Panc1 (cell line): ENCODE data around the gene AURKAIP1. TPM values are rescaled to one million over a fixed set of nuclear protein-coding genes. Genes with fewer than 3 reads are reported as not detected.

ENCODE experiments used
- ATAC-seq: fragments of 200-7000 bp; cut with Tn5 transposase; 2 replicates; pipeline ENCODE4 v1.9.1; 2020; ENCODE audit warnings: mild to moderate bottlenecking, moderate library complexity
- BruUV-seq: library from RNA; stranded (reverse); fragments of 400-500 nt; replicated peaks from 2 replicates; lab custom pipeline; 2021; lab: Mats Ljungman, UMichigan
- CTCF ChIA-PET: fragments of 300-600 bp; sonication (Branson Sonifier 250); formaldehyde crosslinking; loops from one replicate; lab custom pipeline; 2022; ENCODE audit warnings: antibody characterized with exemption; lab: Charles Lee
- POLR2A ChIA-PET: fragments of 300-600 bp; sonication (Branson Sonifier 250); formaldehyde crosslinking; loops from one replicate; lab custom pipeline; 2022; ENCODE audit warnings: antibody characterized with exemption; lab: Charles Lee
- DNase-seq: peaks from one replicate; pipeline ENCODE4 v3.0.0-alpha.2; 2010; ENCODE audit warnings: low read depth, low spot score
- H3K27ac ChIP-seq: 2 replicates; pipeline ENCODE4 v1.5.1; 2011; ENCODE audit warnings: mild to moderate bottlenecking, low read length, inconsistent platforms
- H3K27me3 ChIP-seq: fragments of 200-500 bp; sonication (Bioruptor generic); 2 replicates; pipeline ENCODE4 v1.6.0; 2014; ENCODE audit warnings: low read length, inconsistent platforms; ENCODE audit not compliant: control insufficient read depth, insufficient read depth
- H3K36me3 ChIP-seq: fragments of 200-500 bp; sonication (Bioruptor generic); 2 replicates; pipeline ENCODE4 v1.5.1; 2014; ENCODE audit warnings: inconsistent platforms, mild to moderate bottlenecking, low read length, moderate library complexity; ENCODE audit not compliant: control insufficient read depth, insufficient read depth
- H3K4me1 ChIP-seq: 2 replicates; pipeline ENCODE4 v1.5.1; 2011; ENCODE audit warnings: inconsistent platforms, mild to moderate bottlenecking, low read length, moderate library complexity; ENCODE audit not compliant: control insufficient read depth, insufficient read depth
- H3K4me3 ChIP-seq, 2 experiments: 2 replicates each; pipeline ENCODE4 v1.5.1; 2011 to 2012; ENCODE audit warnings: low read depth in 2 of 2, low read length in 2 of 2, mild to moderate bottlenecking in 2 of 2, inconsistent platforms in 1 of 2, moderate library complexity in 1 of 2
- H3K9me3 ChIP-seq: fragments of 200-500 bp; sonication (Bioruptor generic); 2 replicates; pipeline ENCODE4 v1.5.1; 2014; ENCODE audit warnings: low read depth, mild to moderate bottlenecking, inconsistent platforms, low read length, moderate library complexity; ENCODE audit not compliant: control insufficient read depth, insufficient read depth
- POLR2AphosphoS5 ChIP-seq: IDR thresholded peaks from 2 replicates; pipeline ENCODE4 v1.6.1; 2012; ENCODE audit warnings: mild to moderate bottlenecking, low read depth, low read length, moderate library complexity
- REST ChIP-seq, 2 experiments: IDR thresholded peaks; 2 replicates each; pipeline ENCODE4 v1.6.1; 2011 to 2012; ENCODE audit warnings: low read depth in 2 of 2, control low read depth in 1 of 2, low read length in 1 of 2, mild to moderate bottlenecking in 1 of 2, moderate library complexity in 1 of 2; ENCODE audit not compliant: insufficient read depth in 1 of 2
- SIN3A ChIP-seq: IDR thresholded peaks from 2 replicates; pipeline ENCODE4 v1.6.1; 2012; ENCODE audit warnings: low read depth, mild to moderate bottlenecking, low read length, moderate library complexity, borderline replicate concordance; ENCODE audit not compliant: insufficient read depth
- TCF7L2 ChIP-seq: IDR thresholded peaks from 2 replicates; pipeline ENCODE4 v1.6.1; 2011; ENCODE audit warnings: mild to moderate bottlenecking, low read depth, low read length, inconsistent platforms
- in situ Hi-C: cut with HindIII; loops from 2 replicates; pipeline ENCODE4 v1.10.0; 2016; ENCODE audit warnings: low sequenced_read_pairs, low pct_unique_long_range_greater_than_20kb
- intact Hi-C: fragments of 100-400 bp; cut with micrococcal nuclease; formaldehyde crosslinking; loops from one replicate; pipeline ENCODE4 v1.10.0; 2022; ENCODE audit not compliant: unreplicated experiment
- total RNA-seq: library from RNA; stranded (reverse); gene quantifications from one replicate; pipeline ENCODE4 v1.2.1, GENCODE V29; 2021; ENCODE audit not compliant: unreplicated experiment
- TF ChIP-seq, protein P1 (sequence below): fragments of 450-650 bp; IDR thresholded peaks from 2 replicates; pipeline ENCODE4 v1.5.1; 2017; ENCODE audit warnings: mild to moderate bottlenecking

The AURKAIP1 gene
- total RNA-seq, 1 experiment from 2014 or later = 335 TPM

DNA sequence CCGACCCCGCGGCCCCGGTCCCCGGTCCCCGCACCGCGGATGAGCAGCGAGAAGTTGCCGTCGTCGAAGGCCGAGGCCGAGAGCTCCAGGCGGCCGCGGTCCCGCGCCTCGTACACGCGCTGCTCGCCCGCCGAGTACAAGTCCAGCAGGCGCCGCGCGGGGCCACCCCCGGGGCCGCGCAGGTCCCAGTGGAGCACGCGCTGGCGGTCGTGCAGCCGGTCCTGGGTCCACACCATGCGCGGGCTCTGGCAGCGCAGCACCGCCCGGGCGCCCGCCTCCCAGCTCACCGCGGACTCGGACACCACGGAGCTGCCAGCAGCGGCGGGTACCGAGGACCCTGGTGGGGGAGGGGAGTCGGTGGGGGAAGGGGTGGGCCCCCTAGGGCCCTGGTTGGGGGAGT lies 19.6 kb downstream of the AURKAIP1 start:
- intact Hi-C loops = no loop called here
- CTCF ChIA-PET = no interaction called here

DNA sequence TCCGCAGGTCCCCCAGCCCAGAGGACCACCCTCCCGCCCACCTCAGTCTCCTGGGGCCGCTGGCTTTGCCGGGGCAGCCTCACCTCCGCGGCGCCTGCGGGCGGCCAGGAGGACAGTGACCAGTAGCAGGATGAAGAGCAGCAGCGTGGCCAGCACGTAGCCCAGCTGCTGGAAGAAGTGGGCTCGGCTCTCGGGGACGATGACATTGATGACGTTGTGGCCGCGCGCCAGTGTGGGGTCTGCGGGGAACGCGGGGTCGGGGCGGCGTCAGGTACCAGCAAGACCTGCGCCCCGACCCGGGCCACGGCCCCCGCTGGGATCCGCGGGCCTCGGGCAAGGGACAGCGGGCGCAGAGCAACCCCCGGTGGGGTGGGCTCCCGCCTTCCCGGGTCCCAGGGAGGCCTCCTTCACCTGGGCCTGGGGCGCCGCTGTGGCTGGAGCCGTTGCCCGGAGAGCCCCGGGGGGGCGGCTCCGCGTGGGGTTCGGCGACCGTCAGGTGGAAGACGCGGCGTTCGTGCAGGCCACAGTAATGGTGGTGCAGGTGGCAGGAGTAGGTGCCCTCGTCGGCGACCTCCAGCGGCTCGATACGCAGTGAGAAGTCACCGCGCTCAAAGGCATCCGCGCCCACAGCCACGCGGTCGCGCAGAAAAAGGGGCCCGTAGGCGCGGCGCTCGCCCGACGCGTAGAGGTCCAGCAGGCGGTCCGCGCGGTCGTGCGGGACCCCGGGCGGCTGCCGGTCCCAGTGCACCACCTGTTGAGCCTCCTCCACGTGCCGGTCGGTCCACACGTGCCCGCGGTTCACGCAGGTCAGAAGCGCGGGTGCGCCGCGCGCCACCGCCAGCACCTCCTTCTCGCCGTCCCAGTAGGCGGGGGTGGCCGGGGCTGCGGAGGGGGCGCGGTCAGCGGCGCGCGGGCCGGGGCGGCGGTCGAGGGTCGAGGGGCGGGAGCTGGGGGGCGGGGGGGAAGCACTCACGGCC lies 20.4 kb downstream of the AURKAIP1 start:
- Histone ChIP-seq H3K36me3 (no peaks in the 10 kb centered on the region), H3K9me3 (no peaks in the 10 kb centered on the region), H3K4me3 (no peak overlapping the region), H3K27me3 (no peaks in the 10 kb centered on the region), H3K4me1 (peaks cover 58% of the 10 kb centered on the region), H3K27ac (no peak overlapping the region; the same call in 1 of the 2 replicates)
- DNase-seq (no peak), ATAC-seq (no peak)
- BruUV-seq = no TSS peak
- ChIA-PET CTCF (interaction anchor here (0.6 kb wide), 1 partner anchor 173 kb away, joined by 3 read pairs; no protein-coding TSS in a partner anchor), POLR2A (interaction anchor here (0.6 kb wide), 1 partner anchor 72 kb away, joined by 3 read pairs; no protein-coding TSS in a partner anchor)
- intact Hi-C loops (no loop called here), in situ Hi-C loops (no loop called here)
- no peak; the same call in 1 of the 2 replicates for TF ChIP-seq POLR2AphosphoS5
- no peak for TF ChIP-seq TCF7L2
- TF ChIP-seq, protein P1, sequence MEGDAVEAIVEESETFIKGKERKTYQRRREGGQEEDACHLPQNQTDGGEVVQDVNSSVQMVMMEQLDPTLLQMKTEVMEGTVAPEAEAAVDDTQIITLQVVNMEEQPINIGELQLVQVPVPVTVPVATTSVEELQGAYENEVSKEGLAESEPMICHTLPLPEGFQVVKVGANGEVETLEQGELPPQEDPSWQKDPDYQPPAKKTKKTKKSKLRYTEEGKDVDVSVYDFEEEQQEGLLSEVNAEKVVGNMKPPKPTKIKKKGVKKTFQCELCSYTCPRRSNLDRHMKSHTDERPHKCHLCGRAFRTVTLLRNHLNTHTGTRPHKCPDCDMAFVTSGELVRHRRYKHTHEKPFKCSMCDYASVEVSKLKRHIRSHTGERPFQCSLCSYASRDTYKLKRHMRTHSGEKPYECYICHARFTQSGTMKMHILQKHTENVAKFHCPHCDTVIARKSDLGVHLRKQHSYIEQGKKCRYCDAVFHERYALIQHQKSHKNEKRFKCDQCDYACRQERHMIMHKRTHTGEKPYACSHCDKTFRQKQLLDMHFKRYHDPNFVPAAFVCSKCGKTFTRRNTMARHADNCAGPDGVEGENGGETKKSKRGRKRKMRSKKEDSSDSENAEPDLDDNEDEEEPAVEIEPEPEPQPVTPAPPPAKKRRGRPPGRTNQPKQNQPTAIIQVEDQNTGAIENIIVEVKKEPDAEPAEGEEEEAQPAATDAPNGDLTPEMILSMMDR = no peak
- no peak for TF ChIP-seq SIN3A

More for the DNA sequence above, 19.6 kb downstream of the AURKAIP1 start:
- DNase-seq (no peak), ATAC-seq (peak; percentile 32)
- Histone ChIP-seq H3K4me1 (peaks cover 66% of the 10 kb centered on the region), H3K36me3 (no peaks in the 10 kb centered on the region), H3K27ac (no peak overlapping the region), H3K4me3 (peak overlapping the region in 1 of 2 experiments; percentile 16; a peak in 2 of 4 replicates), H3K27me3 (no peaks in the 10 kb centered on the region), H3K9me3 (no peaks in the 10 kb centered on the region)
- in situ Hi-C loops = no loop called here
- no TSS peak for BruUV-seq
- no peak; the same call in 1 of the 2 replicates for TF ChIP-seq SIN3A
- TF ChIP-seq, protein P1 = no peak
- no peak for TF ChIP-seq REST (IDR thresholded peaks at IDR 0.05; ENCODE audit: insufficient read depth in 1 of 2, low read depth in 2 of 2, low read length in 1 of 2)
- TF ChIP-seq TCF7L2 = no peak
- no peak; the same call in 1 of the 2 replicates for TF ChIP-seq POLR2AphosphoS5
- POLR2A ChIA-PET = interaction anchor here (0.6 kb wide), 1 partner anchor 71 kb away, joined by 3 read pairs; no protein-coding TSS in a partner anchor
